Brain pericyte (primary cell): ENCODE results near the gene IGFL2.
A peak's percentile ranks its signal among the peaks of the same experiment; 100 is the strongest.
"Not testable (repeated sequence)": the region's sequence is repeated elsewhere in the genome, so short reads cannot be mapped to it uniquely, and the experiment has no call there.

Experiments used
- DNase-seq: peaks from one replicate; pipeline ENCODE4 v3.0.0-alpha.2; 2012; ENCODE audit warnings: low read depth, low spot score

Gene IGFL2

GRCh38 chr19:46147791-46148288 lies at the start of gene IGFL2:
Gene IGFL2, plus strand, starts transcription at chr19:46148238. Its CDS starts 41 bp downstream, at chr19:46148279.
- DNase-seq: no peak

GRCh38 chr19:46100344-46100743 lies 47.7 kb upstream of the IGFL2 start:
- no peak for DNase-seq

GRCh38 chr19:46101293-46101692 lies 46.7 kb upstream of the IGFL2 start:
- no peak for DNase-seq

- DNase-seq: not testable (repeated sequence)
Observed at GRCh38 chr19:46102333-46102732, 45.7 kb upstream of the IGFL2 start.

- no peak for DNase-seq
Observed at GRCh38 chr19:46107371-46107770, 40.7 kb upstream of the IGFL2 start.

GRCh38 chr19:46109876-46110275 lies 38.2 kb upstream of the IGFL2 start:
- no peak for DNase-seq

- DNase-seq: no peak
Observed at GRCh38 chr19:46111376-46111775, 36.7 kb upstream of the IGFL2 start.

- DNase-seq: no peak
Observed at GRCh38 chr19:46112527-46112926, 35.5 kb upstream of the IGFL2 start.

- DNase-seq: no peak
Observed at GRCh38 chr19:46113726-46114125, 34.3 kb upstream of the IGFL2 start.

GRCh38 chr19:46115396-46116106 lies 32.5 kb upstream of the IGFL2 start:
- DNase-seq: no peak

- DNase-seq: no peak
Observed at GRCh38 chr19:46116121-46116520, 31.9 kb upstream of the IGFL2 start.

- no peak for DNase-seq
Observed at GRCh38 chr19:46118136-46118535, 29.9 kb upstream of the IGFL2 start.

GRCh38 chr19:46124638-46125115 lies 23.4 kb upstream of the IGFL2 start, which contains the start of gene IGFL3:
Gene IGFL3, minus strand, starts transcription at chr19:46124688. Its CDS starts 39 bp downstream, at chr19:46124649.
- DNase-seq: no peak

GRCh38 chr19:46125447-46125846 lies 22.6 kb upstream of the IGFL2 start:
- DNase-seq: no peak

- DNase-seq: no peak
Observed at GRCh38 chr19:46126086-46126580, 21.9 kb upstream of the IGFL2 start.

GRCh38 chr19:46131485-46132143 lies 16.4 kb upstream of the IGFL2 start:
- no peak for DNase-seq

GRCh38 chr19:46132508-46133100 lies 15.4 kb upstream of the IGFL2 start:
- no peak for DNase-seq

GRCh38 chr19:46133101-46133627 lies 14.9 kb upstream of the IGFL2 start:
- peak; percentile 15 for DNase-seq

- DNase-seq: no peak
Observed at GRCh38 chr19:46133777-46134241, 14.2 kb upstream of the IGFL2 start.

GRCh38 chr19:46134527-46134926 lies 13.5 kb upstream of the IGFL2 start:
- DNase-seq: no peak

- DNase-seq: no peak
Observed at GRCh38 chr19:46137915-46138473, 10.0 kb upstream of the IGFL2 start.

GRCh38 chr19:46141421-46141820 lies 6.6 kb upstream of the IGFL2 start:
- no peak for DNase-seq
